HG03196 (cell line): ENCODE results near the gene TEDDM1.
"Not testable (repeated sequence)": the region's sequence is repeated elsewhere in the genome, so short reads cannot be mapped to it uniquely, and the experiment has no call there.

ENCODE experiments used
- ATAC-seq: cut with Tn5 transposase; IDR thresholded peaks from one replicate; pipeline ENCODE4 v1.9.1; 2021; ENCODE audit not compliant: unreplicated experiment

The TEDDM1 gene, protein sequence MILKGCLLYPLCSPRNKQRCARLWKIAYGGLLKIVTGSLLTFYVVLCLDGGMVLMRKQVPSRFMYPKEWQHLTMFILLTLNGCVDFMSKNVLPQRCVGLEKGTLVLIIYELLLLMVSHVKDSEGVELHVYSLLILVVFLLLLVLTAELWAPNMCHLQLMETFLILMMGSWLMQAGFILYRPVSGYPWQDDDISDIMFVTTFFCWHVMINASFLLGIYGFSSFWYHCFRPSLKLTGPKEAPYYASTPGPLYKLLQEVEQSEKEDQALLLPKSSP

DNA sequence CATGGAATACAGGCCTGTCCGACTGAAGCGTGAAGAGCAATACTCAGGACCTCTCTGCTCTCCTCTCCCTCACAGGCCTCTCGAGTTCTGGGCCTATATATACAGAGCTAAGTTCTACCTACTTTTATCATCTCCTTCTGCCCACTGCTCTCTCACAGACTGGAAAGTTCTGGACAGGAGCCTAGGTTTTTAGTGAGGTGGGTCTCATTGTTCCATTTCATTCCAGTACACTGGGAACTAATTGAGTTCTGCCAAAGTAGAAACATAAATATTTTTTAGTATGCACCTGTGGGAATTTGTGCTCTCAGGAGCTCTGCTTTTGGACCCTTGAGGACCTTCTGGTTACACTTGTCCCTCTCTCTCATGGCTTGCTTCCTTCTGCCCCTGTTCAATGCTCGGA, at the start of gene TEDDM1:
Gene TEDDM1, minus strand, starts transcription at position 101 of the 400 bp plus-strand sequence. CDS start 182 bp downstream, outside the sequence.
- ATAC-seq, result no peak

DNA sequence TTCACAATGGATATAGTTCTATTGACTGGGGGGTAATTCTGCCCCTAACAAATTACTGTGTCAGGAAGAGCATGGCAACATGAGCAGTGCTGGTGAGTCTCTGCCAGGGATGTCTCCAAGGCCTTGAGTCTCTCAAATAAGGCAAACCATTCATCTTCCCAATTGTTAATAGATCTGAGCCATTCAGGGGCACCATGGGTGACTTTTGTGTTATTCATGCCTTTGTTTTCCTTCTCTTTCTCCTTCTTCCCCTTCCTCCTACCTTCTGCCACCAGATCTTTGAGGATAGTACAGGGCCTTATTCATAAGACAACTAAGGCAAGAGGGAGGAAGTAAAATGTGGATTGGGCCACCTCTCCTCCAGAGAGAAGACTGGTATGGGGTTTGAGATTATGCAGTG, 49.6 kb upstream of the TEDDM1 start, which contains the start of gene RGSL1:
Gene RGSL1, plus strand, starts transcription at position 60 of the 400 bp plus-strand sequence. Its CDS starts 20 bp downstream, at position 80.
- ATAC-seq, result no peak

DNA sequence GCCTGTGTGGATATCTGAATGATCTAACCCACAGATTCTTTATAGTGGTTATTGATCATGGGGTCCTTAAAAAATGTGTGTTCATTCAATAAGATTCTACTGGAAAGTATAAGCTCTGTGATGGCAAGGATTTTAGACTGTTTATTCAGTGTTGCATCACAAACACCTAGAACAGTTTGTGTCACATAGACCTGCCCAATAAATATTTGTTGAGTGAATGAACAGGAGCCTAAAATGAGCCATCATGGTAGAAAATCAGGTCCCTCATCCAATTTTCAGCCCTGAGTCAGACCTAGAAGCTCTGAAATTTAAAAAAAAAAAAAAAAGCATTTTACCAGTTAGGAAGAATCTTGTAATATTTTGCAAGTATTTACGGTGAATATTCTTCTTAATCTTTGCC, 47.2 kb upstream of the TEDDM1 start:
- no peak for ATAC-seq

DNA sequence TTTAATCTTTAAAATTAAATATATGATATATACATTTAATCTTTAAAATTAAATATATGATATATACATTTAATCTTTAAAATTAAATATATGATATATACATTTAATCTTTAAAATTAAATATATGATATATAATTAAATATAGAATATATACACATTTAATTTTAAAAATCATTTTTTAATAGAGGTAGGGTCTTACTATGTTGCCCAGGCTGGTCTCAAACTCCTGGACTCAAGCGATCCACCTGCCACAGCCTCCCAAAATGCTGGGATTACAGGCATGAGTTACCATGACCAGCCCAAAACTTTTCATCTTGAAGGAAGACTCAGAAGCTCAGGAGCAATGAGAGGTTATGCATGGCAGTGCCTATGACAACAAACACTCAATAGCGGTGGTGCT, 46.7 kb upstream of the TEDDM1 start:
- ATAC-seq, result not testable (repeated sequence)

DNA sequence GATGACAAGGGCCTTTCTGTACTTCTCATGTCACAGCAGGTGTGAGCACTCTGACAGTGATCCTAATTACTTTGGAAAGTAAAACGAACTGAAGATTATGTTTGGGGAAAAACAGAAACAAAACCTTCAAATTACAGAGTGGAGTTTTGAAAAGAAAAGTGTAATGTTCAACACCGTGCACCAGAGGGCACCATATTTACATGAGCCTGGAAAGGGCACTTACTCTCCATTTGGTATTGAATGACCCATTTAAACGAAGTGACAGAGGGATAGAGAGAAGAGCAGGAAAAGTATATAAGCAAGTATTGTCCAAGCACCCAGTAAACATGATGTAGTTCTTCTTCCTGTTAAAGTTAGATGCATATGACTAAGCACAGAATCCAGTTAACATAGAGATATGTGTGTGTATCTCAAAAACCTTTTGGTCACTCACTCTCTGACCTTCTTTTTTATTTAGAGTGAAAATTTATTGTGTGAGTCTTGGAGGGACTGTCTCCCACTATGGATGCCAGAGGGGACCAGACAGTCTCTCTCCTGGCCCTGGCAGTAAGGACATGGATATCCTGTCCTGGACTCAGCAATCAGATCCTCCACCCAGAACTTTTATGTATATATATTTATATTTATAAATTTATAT, 45.7 kb upstream of the TEDDM1 start:
- no peak for ATAC-seq

DNA sequence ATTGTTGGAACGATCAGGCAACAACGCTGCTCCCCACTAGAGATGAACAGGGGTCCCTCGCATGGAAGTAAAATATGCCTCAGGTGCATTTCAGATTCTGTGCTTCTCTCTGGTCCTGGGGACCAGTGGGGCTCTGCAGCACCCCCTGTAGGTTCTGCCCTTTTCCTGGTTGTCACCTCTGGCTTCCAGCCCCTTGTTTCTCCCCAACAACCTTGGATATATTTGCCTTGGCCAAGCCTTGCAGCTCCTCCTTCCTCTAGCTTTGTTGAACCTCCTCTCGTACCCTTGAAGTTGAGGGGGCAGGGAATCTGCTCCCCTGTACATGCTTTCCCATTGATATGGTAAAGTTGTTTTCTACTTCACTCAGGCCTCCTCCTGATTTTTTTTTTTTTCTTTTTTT, 44.0 kb upstream of the TEDDM1 start:
- no peak for ATAC-seq

DNA sequence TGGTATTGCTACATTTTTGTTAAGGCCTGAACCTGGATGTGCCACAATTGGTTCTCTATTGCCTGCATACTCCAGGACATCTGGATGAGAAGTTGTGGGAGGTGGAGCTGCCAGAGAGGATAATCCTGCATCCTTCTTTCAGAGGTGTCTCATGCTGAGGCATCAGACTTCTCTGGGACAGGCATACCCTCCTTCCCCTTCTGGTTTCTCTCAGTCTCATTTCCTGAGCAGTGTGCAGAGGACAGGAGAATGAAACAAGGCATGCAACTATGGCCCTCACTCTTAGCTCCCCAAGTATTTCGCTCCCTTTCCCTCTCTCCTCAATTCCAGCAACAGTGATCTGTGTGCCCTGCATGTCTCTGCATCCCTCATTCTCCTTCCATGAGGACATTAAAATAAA, 41.9 kb upstream of the TEDDM1 start:
- ATAC-seq, result no peak

DNA sequence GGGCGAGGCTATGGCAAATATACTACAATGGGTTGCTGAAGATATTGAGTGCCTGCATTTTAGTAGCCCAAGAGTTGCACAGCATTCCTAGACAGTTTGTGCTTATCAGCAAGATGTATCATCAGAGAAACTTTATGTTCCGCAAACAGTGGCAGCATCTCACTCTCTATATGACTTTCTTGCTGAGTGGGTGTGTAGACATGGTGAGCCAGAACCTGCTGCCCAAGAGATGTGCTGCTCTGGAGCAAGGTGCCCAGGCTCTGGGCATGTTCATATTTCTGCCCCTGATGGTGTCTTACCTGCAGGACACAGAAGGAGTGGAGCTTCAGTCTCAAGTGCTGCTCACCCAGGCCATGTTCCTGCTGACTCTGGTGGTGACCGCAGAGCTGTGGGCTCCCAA, 41.3 kb upstream of the TEDDM1 start:
- no peak for ATAC-seq

DNA sequence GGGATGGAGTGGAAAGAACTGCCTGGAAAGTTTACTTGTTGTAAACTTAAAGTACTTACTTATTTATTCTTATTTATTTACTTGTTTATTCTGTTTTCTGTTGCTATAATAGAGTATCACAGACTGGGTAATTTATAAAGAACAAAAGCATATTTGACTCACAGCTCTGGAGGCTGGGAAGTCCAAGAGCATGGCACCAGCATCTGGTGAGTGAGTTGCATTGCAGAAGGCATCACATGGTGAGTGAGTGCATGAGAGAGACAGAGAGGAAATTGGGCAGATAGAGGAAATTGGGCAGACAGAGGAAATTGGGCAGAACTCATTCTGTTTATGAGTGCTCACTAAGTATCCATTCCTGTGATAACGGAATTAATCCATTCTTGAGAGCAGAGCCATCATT, 37.9 kb upstream of the TEDDM1 start:
- ATAC-seq, result no peak

DNA sequence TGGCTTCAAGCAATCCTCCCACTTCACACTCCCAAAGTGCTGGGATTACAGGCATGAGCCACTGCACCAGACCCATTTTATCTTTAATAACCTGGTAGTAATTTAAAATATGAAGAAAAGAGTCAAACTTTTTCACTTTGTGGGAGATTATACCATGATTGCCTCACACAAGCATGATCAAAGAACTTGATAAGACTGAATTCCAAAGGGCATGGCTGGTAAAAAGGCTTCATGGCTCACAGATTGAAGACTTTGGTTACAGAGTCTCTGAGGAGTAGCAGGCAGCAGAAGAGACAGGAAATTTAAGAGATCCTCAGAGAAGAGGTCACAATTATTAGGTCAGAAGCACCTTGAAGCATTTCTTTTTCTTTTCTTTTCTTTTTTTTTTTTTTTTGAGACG, 33.1 kb upstream of the TEDDM1 start:
- ATAC-seq, result no peak

DNA sequence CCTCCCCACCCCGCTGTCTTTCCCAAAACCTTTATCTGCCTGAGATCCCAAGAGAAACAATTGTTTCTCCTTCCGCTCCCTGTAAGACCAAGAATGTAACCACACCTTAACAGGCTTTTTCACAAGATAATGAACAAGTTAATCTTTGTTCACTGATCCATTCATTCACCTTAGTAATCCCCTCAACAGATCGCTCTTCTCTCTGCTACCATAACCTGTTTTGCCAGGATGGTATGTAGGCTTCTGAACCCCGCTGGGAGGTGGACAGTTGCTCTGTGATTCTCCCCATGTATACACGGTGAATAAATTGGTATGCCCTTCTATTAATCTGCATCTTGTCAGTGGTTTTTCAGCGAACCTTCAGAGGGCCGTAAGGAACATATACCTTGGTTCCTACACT, 30.8 kb upstream of the TEDDM1 start:
- ATAC-seq, result no peak

DNA sequence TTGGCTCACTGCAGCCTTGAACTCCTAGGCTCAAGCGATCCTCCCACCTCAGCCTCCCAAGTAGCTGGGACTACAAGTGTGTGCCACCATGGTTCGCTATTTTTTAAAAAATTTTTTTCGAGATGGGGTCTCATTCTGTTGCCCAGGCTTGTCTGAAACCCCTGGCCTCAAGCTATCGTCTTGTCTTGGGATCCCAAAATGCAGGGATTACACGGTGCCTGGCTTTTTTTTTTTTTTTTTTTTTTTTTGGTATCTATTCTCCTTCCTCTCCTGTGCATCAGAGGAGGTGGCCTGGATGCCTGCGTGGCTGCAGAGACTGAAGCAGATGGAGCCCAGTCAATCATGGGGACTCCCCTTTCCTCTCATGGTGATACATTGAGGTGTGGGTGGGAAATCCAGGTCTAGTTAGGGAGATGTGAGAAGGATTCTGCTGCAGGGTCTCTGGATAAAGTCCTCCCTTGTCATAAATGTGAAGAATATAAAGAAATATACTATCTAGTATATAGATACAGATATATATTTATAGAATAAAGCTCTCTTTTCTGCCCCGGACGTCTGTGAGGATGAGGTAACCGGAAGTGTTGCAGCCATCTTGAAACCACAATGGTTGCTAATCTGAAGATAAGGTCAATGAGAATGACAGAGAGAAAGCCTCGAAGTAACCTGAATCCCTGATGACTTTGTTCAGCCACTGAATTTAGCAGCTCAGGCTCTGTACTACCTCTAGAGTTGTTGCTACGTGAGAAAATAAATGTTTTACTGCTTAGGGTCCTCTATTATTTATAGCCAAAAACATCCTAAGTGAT, 30.0 kb upstream of the TEDDM1 start:
- ATAC-seq, result no peak

DNA sequence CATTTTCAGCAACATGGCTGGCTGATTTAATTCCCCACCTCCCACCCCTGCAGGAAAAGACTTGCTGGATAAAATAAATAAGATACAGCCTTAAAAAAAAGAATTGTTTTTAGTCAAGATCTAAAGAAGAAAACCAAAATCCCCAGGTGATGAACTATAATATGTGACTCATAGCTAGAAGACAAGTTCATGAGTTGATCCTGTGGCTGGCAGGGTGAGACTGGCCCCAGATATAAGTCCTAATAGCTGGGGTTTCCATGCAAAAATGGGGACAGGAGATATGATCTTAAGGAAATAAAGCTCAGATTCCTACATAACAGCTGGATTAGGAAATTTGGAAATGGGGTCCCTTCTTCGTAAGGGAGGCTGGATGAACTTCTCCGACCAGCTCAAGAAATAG, 27.6 kb upstream of the TEDDM1 start:
- peak; percentile 28 for ATAC-seq

DNA sequence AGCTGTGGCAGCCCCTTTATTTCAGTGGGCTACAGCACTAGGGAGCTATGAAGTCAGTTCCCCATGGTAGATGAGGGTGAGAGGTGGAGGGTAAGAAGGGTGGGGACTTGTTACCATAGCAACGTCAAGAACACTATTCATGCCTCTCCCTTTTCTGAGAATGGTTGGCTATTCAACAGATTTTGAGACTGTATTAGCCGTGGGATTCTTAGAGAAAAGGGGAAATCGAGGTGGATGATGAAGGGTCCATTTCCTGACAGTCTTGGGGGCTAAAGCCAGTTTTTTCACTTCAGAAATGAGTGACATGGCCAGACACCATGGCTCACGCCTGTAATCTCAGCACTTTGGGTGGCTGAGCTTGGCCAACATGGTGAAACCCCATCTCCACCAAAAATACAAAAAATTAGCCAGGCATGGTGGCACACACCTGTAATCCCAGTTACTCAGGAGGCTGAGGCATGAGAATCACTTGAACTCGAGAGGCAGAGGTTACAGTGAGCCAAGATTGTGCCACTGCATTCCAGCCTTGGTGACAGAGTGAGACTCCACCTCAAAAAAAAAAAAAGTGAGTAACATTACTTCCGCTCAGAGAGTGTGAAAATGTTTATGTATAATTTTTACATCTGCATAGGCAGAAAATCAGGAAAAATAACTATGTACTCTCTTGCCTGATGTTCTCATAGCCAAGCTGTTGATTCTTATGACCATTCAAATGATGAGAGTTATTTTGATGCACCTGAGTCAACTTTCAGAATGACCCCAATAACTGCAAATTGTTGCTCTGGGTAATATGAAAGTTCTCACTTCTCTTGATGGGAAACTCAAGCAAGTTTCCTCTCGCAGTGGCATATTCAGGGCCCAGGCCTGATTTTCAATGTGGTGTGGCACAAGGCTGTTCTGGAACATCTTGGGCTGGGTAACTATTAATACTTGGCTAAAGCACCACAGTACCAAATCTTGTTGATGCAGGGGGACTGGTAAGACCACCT, 26.3 kb upstream of the TEDDM1 start:
- ATAC-seq, result peak; percentile 64

DNA sequence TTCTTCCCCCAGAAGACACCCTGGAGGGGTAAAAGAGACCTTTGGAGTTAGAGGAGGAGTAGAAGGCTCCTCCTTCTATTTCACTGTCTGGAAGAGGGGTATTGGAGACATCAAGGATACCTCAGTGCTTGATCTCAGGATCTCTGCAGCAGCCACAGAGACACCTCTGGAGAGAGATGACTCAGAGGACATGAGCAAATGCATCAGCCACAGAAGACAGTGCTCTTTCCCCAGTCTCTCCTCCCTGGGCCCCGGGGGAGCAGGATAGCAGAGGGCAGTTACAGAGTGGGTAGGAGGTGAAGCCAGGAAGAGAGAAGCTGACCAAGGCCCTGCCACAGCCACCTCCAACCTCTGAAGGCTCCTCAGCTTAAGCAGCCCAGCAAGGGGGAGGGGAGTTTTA, 15.3 kb upstream of the TEDDM1 start:
- ATAC-seq, result no peak

DNA sequence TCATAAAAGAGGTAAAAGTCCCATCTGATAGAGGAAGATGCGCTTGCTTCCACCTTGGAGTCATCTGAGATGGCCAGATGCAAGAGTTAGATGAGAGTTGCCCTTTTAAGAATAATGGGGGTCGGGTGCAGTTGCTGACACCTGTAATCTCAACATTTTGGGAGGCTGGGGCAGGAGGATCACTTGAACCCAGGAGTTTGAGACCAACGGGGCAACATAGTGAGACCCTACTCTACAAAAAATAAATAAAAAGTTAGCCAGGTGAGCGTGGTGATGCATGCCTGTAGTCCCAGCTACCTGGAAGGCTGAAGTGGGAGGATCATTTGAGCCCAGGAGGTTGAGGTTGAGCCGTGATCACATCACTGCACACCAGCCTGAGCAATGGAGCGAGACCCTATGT, 13.5 kb upstream of the TEDDM1 start:
- no peak for ATAC-seq

DNA sequence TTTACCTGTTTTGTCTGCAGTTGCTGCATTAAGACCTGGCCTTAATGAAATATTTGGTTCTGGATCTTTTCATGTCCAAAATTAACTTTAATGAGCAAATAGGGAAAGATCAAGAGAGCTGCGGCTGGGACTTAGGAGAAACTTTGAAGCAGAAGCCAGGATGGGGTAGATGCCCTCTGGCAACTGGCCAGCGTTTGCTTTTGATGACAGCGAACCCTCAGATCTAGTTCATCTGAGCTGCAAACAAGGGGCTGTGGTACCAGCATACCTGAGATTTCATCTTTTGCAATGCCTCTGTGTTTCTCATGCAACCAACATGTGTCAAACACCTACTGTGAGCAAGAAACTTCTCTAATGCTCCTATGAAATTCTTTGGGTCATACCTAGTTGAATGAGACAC, 13.0 kb upstream of the TEDDM1 start:
- no peak for ATAC-seq

DNA sequence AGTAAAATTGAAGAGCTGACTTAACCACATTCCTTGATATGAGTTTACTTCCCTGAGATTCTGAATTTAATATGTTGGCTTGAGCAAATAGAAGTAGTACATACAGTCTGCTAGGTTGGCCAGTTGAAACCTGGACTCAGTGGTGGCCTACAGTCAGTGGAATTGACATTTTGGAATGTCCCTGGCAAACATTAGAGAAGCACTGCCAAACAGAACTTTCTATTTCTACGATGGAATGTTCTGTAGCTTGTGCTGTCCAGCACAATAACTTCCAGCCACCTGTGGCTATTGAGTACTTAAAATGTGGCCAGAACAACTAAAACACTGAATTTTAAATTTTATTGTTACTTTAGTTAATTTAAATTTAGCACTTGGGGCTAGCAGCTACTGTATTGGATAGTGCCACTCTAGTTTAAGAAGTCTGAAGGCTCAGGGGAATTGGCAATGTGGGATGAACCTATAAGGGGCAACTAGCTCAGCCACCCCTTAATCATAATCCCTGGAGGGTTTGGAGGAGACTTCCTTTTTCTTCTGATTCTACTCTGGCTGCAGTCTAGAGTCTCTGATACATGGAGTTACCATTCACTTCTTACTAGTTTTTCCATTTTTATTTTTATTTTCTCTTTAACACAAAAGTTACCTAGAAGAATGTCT, 10.3 kb upstream of the TEDDM1 start:
- no peak for ATAC-seq

DNA sequence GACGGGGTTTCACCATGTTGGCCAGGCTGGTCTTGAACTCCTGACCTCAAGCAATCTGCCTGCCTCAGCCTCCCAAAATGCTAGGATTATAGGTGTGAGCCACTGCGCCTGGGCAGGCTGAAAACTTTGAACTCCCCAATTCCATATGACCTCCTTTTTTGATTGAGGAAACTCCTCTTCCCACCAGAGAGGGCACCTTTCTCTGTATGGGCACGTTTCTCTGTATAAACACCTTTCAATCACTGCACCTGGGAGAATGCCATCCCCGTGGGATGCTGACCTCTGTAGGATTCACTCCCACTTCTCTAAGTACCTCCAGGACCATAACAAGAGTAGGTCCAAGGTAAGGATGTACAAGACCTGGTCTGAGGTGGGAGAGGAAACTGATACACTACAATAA, 9.7 kb upstream of the TEDDM1 start:
- no peak for ATAC-seq

DNA sequence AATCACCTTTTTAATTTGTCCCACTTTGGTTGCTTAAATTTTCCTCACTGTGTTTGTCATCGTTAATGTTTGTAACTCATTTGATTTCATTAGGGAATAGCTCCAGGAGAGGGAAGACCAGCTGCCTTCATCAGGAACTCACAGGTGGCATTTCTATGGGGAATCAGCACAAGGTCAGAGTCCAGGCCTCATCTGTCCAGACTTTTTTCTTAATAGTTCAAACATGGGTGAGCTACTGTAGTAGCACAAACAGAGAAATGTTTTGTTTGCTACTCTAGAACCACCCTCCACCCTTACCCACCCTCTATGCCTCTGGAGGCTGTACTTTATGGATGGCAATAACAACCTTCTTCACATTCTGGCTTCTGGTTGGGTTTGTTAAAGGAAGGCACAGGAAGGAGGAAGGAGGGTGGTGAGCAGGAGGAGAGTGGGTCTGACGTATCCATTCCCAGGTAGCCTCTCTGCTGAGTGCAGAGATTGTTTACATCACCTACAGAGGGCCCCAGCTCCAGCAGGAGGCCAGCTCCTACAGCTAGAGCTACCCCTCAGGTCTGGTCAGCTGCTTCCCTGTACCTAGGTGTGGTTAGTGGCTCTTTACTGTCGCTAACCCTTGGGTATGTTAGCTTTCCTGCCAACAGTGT, 8.1 kb upstream of the TEDDM1 start:
- no peak for ATAC-seq
